ENCODE measurements around the gene HDAC3. TPM values are rescaled to one million over a fixed set of nuclear protein-coding genes. Genes with fewer than 3 reads are reported as not detected.

HDAC3 gene
- total RNA-seq, 1 donor from 2014 or later: 47.8 TPM

- TF ChIP-seq, protein P1, sequence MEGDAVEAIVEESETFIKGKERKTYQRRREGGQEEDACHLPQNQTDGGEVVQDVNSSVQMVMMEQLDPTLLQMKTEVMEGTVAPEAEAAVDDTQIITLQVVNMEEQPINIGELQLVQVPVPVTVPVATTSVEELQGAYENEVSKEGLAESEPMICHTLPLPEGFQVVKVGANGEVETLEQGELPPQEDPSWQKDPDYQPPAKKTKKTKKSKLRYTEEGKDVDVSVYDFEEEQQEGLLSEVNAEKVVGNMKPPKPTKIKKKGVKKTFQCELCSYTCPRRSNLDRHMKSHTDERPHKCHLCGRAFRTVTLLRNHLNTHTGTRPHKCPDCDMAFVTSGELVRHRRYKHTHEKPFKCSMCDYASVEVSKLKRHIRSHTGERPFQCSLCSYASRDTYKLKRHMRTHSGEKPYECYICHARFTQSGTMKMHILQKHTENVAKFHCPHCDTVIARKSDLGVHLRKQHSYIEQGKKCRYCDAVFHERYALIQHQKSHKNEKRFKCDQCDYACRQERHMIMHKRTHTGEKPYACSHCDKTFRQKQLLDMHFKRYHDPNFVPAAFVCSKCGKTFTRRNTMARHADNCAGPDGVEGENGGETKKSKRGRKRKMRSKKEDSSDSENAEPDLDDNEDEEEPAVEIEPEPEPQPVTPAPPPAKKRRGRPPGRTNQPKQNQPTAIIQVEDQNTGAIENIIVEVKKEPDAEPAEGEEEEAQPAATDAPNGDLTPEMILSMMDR (IDR thresholded peaks at IDR 0.05): no peak
Observed at GRCh38 chr5:141657404-141657803, 20.8 kb upstream of the HDAC3 start.

DNA sequence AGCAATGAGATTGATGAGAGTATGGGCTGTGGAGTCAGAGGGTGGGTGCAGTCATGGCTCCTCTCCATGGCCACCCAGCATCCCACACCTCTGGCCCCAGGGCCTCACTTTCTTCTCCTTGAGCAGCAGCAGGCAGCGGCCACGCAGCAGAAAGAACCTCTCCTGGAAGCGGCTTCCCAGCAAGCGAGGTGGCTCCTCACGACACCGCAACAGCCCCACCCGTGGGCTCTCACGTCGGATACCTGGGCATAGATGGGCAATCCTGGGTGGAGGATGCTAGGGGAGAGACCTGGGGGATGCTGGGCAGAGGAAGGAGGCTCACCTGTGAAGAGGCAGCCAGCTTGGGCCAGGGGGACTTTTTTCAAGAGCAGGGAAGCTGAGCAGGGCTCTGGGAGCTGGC, 19.7 kb upstream of the HDAC3 start:
- peaks cover 3% of the 10 kb centered on the region for H3K36me3 Mint-ChIP-seq (ENCODE audit: low read depth)

More at GRCh38 chr5:141657404-141657803, 20.8 kb upstream of the HDAC3 start:
- Mint-ChIP-seq H3K36me3 (ENCODE audit: low read depth) (peaks cover 3% of the 10 kb centered on the region), H3K9me3 (ENCODE audit: low read depth) (no peaks in the 10 kb centered on the region), H3K4me1 (ENCODE audit: low read depth) (peaks cover 8% of the 10 kb centered on the region), H3K4me3 (ENCODE audit: unreplicated experiment) (no peak overlapping the region), H3K27me3 (ENCODE audit: low read depth) (no peaks in the 10 kb centered on the region), H3K27ac (ENCODE audit: unreplicated experiment) (no peak overlapping the region)
- DNase-seq (ENCODE audit: low spot score): no peak

GRCh38 chr5:141655020-141655419, 18.4 kb upstream of the HDAC3 start:
- H3K4me1 Mint-ChIP-seq (ENCODE audit: low read depth): peaks cover 20% of the 10 kb centered on the region
- no peak for DNase-seq (ENCODE audit: low spot score)
- no peak overlapping the region for H3K4me3 Mint-ChIP-seq (ENCODE audit: unreplicated experiment)
- no peaks in the 10 kb centered on the region for H3K27me3 Mint-ChIP-seq (ENCODE audit: low read depth)
- TF ChIP-seq, protein P1 (IDR thresholded peaks at IDR 0.05): no peak
- H3K9me3 Mint-ChIP-seq (ENCODE audit: low read depth): no peaks in the 10 kb centered on the region
- no peak overlapping the region for H3K27ac Mint-ChIP-seq (ENCODE audit: unreplicated experiment)
- H3K36me3 Mint-ChIP-seq (ENCODE audit: low read depth): peaks cover 3% of the 10 kb centered on the region

More for the DNA sequence above, 19.7 kb upstream of the HDAC3 start:
- Mint-ChIP-seq H3K27me3 (ENCODE audit: low read depth) (no peaks in the 10 kb centered on the region), H3K27ac (ENCODE audit: unreplicated experiment) (no peak overlapping the region), H3K9me3 (ENCODE audit: low read depth) (no peaks in the 10 kb centered on the region), H3K4me3 (ENCODE audit: unreplicated experiment) (no peak overlapping the region), H3K4me1 (ENCODE audit: low read depth) (peaks cover 8% of the 10 kb centered on the region)
- TF ChIP-seq, protein P1 (IDR thresholded peaks at IDR 0.05): no peak
- no peak for DNase-seq (ENCODE audit: low spot score)

GRCh38 chr5:141654298-141654697, 17.6 kb upstream of the HDAC3 start:
- peaks cover 3% of the 10 kb centered on the region for H3K36me3 Mint-ChIP-seq (ENCODE audit: low read depth)
- no peaks in the 10 kb centered on the region for H3K9me3 Mint-ChIP-seq (ENCODE audit: low read depth)
- TF ChIP-seq, protein P1 (IDR thresholded peaks at IDR 0.05): no peak
- DNase-seq (ENCODE audit: low spot score): no peak
- H3K4me3 Mint-ChIP-seq (ENCODE audit: unreplicated experiment): no peak overlapping the region
- peaks cover 23% of the 10 kb centered on the region for H3K4me1 Mint-ChIP-seq (ENCODE audit: low read depth)
- peak overlapping the region; percentile 54 for H3K27ac Mint-ChIP-seq (ENCODE audit: unreplicated experiment)
- H3K27me3 Mint-ChIP-seq (ENCODE audit: low read depth): no peaks in the 10 kb centered on the region

DNA sequence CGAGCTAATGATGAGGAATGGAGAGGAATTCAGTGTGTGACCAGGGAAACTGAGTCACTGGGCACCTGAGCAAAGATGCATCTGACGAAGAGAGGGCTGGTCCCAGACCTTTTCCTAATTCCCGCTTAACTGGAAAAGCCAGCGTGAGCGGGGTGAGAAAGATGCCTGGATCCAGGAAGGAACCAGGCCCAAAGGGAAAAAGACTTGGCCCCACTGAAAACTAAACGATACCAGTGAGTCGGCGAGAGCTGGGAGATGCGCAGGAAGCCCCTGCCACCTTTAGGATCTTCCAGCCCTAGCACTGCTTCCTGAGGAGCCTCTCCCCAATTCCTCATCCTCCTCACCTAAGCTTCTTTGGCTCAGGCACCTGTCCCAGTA, 15.1 kb upstream of the HDAC3 start:
- TF ChIP-seq, protein P1 (IDR thresholded peaks at IDR 0.05): no peak
- DNase-seq (ENCODE audit: low spot score): no peak
- Mint-ChIP-seq H3K36me3 (ENCODE audit: low read depth) (peaks cover 5% of the 10 kb centered on the region), H3K9me3 (ENCODE audit: low read depth) (no peaks in the 10 kb centered on the region), H3K4me1 (ENCODE audit: low read depth) (peaks cover 20% of the 10 kb centered on the region), H3K27ac (ENCODE audit: unreplicated experiment) (no peak overlapping the region), H3K27me3 (ENCODE audit: low read depth) (no peaks in the 10 kb centered on the region), H3K4me3 (ENCODE audit: unreplicated experiment) (peak overlapping the region; percentile 99)

Data from chondrocyte (in vitro differentiated cells).